ENCODE measurements around the gene HIVEP2.

Gene HIVEP2

DNA sequence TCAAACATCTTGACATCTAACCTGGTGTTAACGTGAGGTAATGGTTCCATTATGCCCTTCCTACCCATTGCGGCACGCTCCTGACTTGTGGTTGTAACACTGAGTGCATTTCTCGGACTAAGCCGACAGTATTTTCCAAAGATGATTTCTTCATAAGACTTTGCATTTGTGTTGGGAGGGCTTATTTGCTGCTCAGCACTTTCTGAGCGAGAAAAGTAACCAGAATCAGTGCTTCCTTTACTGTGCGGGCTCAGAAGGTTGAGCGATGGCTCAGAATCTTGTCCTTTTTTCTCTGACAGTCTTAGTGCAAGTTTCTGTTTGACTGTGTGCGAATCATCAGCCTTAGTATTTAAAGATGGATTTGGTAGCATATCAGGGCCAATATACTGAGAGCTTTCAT is 171.7 kb downstream of the HIVEP2 start:
- peak; percentile 72 for DNase-seq (ENCODE audit: low spot score)

- DNase-seq (ENCODE audit: low spot score): no peak
Measured at GRCh38 chr6:142771162-142771561, 173.8 kb downstream of the HIVEP2 start.

DNA sequence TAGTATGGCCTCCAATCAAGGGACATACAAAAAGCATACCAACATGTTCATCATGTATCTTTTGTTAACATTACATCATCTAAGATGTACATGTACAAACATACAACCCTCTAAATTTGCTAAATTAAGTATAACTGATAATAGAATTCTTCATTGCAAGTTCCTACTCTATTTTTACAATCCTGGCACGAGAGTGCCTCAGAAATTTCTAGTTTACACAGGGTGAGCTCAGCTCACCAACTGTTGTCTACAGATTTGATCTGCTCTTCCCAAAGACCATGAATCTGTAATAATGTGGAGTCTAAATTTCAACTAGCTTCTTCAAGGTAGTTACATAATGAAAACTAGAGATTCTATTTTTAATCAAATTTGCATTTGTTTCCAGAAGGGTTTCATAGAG is 179.7 kb downstream of the HIVEP2 start:
- DNase-seq (ENCODE audit: low spot score): no peak

DNA sequence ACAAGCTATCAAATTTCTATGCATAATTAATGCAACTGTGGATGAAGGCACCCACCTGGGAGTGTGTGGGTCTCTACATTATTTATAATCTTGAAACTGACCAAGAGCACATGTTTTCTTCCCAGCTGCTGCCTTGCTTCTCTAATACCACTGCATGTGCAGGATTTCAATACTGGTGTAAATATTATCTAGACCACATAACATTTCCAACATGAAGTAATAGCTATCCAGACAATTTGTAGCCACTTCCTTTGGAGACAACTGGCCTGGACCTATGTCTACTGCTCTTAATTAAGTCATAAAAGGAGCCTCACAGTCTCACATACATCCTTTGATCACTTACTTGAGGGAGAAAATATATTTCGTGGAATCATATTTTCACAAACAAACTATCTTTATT is 180.7 kb downstream of the HIVEP2 start:
- DNase-seq (ENCODE audit: low spot score): no peak

DNA sequence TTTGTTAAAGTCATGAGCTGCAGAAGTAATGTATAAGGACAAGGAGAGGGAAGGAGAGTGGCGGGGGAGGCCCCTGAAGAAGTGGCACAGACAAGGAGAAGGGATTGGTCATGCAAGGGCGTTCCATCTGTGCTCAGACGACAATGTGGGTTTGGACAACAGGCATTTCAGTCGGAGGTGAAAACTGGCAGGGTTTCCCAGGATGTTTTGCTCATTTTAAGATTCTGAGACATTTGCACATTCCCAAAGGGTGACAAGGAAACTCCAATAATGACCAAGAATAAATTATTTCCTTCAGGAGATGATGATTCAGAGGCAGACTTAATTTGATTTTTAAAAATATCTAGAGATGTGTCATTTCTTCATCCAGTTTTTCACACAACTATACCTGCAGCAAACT is 181.8 kb downstream of the HIVEP2 start:
- no peak for DNase-seq (ENCODE audit: low spot score)

DNA sequence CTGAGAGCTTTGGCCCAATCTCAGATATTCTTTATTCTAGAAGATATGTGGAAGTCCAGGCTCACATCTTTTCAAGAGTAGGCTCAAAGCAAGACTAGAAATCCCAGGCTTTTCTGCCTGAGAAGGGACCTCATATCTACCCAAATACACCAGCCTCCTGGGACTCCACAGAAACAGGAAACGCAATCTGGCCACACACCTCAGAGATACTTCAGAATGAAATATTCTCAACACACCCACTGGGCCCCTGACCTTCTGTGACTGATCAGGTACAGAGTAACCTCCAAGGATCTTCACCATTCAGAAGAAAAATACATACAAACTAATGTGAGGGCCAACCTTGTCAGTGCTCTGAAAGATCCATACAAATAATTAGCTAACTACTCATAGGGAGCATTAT is 183.2 kb downstream of the HIVEP2 start:
- DNase-seq (ENCODE audit: low spot score): no peak

GRCh38 chr6:142760152-142760551 is 184.8 kb downstream of the HIVEP2 start:
- no peak for DNase-seq (ENCODE audit: low spot score)

DNA sequence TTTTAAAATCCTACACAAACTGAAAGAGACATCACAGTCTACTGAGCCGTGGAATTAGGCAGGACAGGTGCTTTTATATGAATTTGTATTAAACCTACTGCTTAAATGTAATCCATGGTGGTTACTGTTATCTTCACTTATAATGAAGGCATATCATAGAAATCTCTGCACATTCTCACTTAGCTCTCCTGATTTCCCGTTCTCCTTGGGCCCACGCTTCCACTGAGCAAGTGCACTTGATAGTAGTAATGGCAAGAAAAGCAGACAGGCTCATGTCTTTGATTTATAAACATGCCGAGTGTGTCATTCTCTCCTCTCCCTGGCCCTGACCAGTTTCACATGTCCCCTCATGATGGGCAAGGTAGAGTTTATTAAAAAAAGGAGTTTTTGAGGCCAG is 186.3 kb downstream of the HIVEP2 start:
- no peak for DNase-seq (ENCODE audit: low spot score)

- no peak for DNase-seq (ENCODE audit: low spot score)
Measured at GRCh38 chr6:142757852-142758628, 186.9 kb downstream of the HIVEP2 start.

DNA sequence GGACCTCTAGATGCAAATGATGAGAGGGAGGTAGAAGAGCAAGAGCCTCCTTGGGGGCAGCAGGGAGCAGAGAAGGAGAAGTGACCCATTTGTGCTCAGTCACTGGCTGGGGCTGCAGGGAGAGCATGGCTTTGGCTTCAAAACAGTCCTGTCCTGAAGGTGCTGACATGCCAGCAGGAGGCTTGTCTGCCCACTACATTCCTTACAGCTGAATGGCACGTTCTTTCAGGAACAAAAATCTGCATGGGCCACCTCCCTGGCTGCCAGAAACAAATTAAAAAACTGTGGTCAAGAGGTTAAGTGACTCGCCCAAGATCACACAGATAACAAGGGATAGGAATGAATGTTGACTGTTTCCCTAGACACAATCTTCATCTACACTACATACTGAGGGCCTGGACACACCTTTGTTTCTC is 188.8 kb downstream of the HIVEP2 start:
- DNase-seq (ENCODE audit: low spot score): peak; percentile 16

GRCh38 chr6:142753196-142753595 is 191.8 kb downstream of the HIVEP2 start:
- DNase-seq (ENCODE audit: low spot score): no peak

- DNase-seq (ENCODE audit: low spot score): no peak
Measured at GRCh38 chr6:142752348-142752747, 192.6 kb downstream of the HIVEP2 start.

- DNase-seq (ENCODE audit: low spot score): no peak
Measured at GRCh38 chr6:142751452-142751851, 193.5 kb downstream of the HIVEP2 start.

DNA sequence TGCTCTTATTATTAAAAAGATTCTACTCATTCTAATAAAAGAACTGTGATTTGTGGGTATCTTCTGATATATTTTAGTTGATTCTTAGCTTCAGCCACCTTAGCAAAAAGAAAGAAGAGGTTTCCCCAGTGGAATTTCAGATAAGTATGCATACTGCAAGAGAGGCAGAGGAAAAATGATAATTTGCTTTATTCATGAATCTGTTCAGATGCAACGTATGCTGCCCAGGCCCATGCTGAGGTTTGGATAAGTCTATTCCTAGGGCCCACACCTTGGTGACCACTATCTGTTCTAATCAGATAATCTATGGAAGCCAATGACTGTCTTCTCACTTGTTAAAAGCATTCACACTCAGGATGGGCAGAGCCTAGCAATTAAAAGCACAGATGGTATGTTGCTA is 194.0 kb downstream of the HIVEP2 start:
- no peak for DNase-seq (ENCODE audit: low spot score)

GRCh38 chr6:142749556-142749955 is 195.4 kb downstream of the HIVEP2 start:
- no peak for DNase-seq (ENCODE audit: low spot score)

GRCh38 chr6:142746524-142746923 is 198.5 kb downstream of the HIVEP2 start:
- DNase-seq (ENCODE audit: low spot score): peak; percentile 11

- DNase-seq (ENCODE audit: low spot score): no peak
Measured at GRCh38 chr6:142744836-142745235, 200.1 kb downstream of the HIVEP2 start.

GRCh38 chr6:142740449-142740848 is 204.5 kb downstream of the HIVEP2 start:
- DNase-seq (ENCODE audit: low spot score): no peak

DNA sequence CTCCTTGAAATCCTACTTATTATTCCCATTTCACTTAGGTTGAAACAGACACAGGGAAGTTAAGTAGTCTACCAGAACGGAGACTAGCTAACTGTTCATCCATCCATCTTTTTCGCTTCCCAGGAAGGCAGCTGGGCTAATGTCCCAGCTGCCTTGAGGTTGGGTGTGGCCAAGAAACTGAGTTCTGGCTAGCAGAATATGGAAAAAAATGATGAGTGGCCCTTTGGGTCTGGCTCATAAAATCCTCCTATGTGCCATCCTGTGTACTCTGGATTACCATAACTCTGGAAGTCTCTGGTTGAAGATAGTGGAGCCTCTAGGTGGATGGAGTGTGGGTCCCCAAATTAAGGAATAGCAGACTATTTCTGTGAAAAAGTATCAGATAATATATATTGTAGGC is 206.2 kb downstream of the HIVEP2 start:
- no peak for DNase-seq (ENCODE audit: low spot score)

GRCh38 chr6:142738035-142738396 is 207.0 kb downstream of the HIVEP2 start:
- DNase-seq (ENCODE audit: low spot score): no peak

GRCh38 chr6:142737368-142738034 is 207.5 kb downstream of the HIVEP2 start:
- no peak for DNase-seq (ENCODE audit: low spot score)

GRCh38 chr6:142735204-142735603 is 209.8 kb downstream of the HIVEP2 start:
- no peak for DNase-seq (ENCODE audit: low spot score)

- no peak for DNase-seq (ENCODE audit: low spot score)
Measured at GRCh38 chr6:142732790-142733189, 212.2 kb downstream of the HIVEP2 start.

GRCh38 chr6:142731611-142732010 is 213.4 kb downstream of the HIVEP2 start:
- DNase-seq (ENCODE audit: low spot score): no peak
